Iris pigment epithelial cell (primary cell): ENCODE measurements around the gene GJA1.
"Not testable (repeated sequence)": the region's sequence is repeated elsewhere in the genome, so short reads cannot be mapped to it uniquely, and the experiment has no call there.

Source experiments
- DNase-seq: peaks from one replicate; pipeline ENCODE4 v3.0.0-alpha.2; 2011; ENCODE audit warnings: low read depth

Gene GJA1

GRCh38 chr6:121436960-121437850 lies 1.8 kb downstream of the GJA1 start:
- peak; percentile 57 for DNase-seq

- peak; percentile 77 for DNase-seq
Observed at GRCh38 chr6:121437851-121438651, 2.6 kb downstream of the GJA1 start.

GRCh38 chr6:121438869-121439268 lies 3.4 kb downstream of the GJA1 start:
- no peak for DNase-seq

GRCh38 chr6:121439475-121439874 lies 4.0 kb downstream of the GJA1 start:
- DNase-seq = no peak

- DNase-seq = no peak
Observed at GRCh38 chr6:121439926-121440325, 4.5 kb downstream of the GJA1 start.

- no peak for DNase-seq
Observed at GRCh38 chr6:121441477-121441876, 6.0 kb downstream of the GJA1 start.

GRCh38 chr6:121442576-121442975 lies 7.1 kb downstream of the GJA1 start:
- peak; percentile 24 for DNase-seq

- DNase-seq = peak; percentile 18
Observed at GRCh38 chr6:121443971-121444541, 8.6 kb downstream of the GJA1 start.

GRCh38 chr6:121446705-121447104 lies 11.3 kb downstream of the GJA1 start:
- not testable (repeated sequence) for DNase-seq

GRCh38 chr6:121447746-121448145 lies 12.3 kb downstream of the GJA1 start:
- not testable (repeated sequence) for DNase-seq

GRCh38 chr6:121448528-121448927 lies 13.1 kb downstream of the GJA1 start:
- DNase-seq = peak; percentile 42

GRCh38 chr6:121449331-121449730 lies 13.9 kb downstream of the GJA1 start:
- no peak for DNase-seq

GRCh38 chr6:121450242-121450641 lies 14.8 kb downstream of the GJA1 start:
- no peak for DNase-seq

GRCh38 chr6:121451250-121451649 lies 15.8 kb downstream of the GJA1 start:
- no peak for DNase-seq

- no peak for DNase-seq
Observed at GRCh38 chr6:121453191-121453590, 17.7 kb downstream of the GJA1 start.

GRCh38 chr6:121460170-121460569 lies 24.7 kb downstream of the GJA1 start:
- DNase-seq = no peak

GRCh38 chr6:121463087-121463486 lies 27.6 kb downstream of the GJA1 start:
- no peak for DNase-seq

GRCh38 chr6:121465101-121465500 lies 29.7 kb downstream of the GJA1 start:
- DNase-seq = no peak

GRCh38 chr6:121479486-121480098 lies 44.1 kb downstream of the GJA1 start:
- DNase-seq = peak; percentile 11

- DNase-seq = no peak
Observed at GRCh38 chr6:121480099-121480713, 44.8 kb downstream of the GJA1 start.

- peak; percentile 84 for DNase-seq
Observed at GRCh38 chr6:121482004-121482693, 46.7 kb downstream of the GJA1 start.
